HUDEP-2 (cell line): ENCODE results near the gene CTSV.
A peak's percentile ranks its signal among the peaks of the same experiment; 100 is the strongest.
"Not testable (repeated sequence)": the region's sequence is repeated elsewhere in the genome, so short reads cannot be mapped to it uniquely, and the experiment has no call there.

ENCODE experiments used
- DNase-seq, 76 experiments: peaks; one replicate each; lab custom pipeline; 2025; ENCODE audit not compliant: unreplicated experiment in 76 of 76; lab: John Stamatoyannopoulos, UW

The CTSV gene

DNA sequence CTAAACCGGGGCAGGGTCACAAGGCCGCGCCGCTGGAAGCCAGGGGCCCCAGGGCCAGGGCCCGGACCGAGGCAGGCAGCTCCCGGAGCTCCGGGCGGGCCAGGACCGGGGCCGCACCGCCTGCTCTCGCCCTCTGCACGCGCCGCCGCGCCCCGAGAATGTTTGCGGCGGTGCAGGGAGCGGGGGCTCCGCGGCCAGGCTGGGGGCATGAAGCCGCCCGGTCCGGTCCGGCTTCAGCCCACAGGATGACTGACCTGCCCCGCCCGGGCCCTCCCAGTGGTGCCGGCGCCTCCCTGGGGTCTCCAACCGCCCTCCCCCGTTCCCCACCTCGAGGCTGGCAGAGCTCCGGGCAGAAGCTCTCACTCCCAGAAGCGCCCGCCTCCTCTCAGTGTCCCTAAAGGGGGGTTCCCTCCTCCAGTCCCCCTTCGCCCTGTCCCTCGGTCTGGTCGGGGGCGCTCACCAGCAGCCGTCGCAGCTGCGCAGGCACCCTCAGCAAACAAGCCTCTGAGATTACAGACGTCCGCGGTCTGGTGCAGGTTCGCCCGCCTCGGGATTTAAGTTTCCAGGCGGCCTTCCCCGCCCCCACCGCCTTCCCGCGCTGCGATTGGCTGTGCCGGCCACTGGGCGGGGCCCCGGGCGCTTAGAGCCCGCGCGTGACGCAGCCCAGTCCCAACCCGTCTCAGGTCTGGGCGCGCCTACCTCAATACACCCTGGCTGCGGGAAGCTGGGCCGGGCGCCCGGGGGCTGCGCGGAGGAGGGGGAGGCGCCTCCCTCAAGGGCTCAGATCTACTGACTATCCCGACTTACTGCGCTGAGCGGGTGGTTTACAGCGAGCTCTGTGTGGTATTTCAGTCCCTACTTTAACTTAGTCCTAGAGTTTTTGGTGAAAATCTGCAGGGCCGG, at the start of gene CTSV:
TSS of gene CTSV (minus strand) at position 532 of the 903 bp plus-strand sequence. CDS start 1,099 bp downstream, outside the sequence.
- peak in 73 of 76 experiments; percentile 7 to 86 (median 72) for DNase-seq

DNA sequence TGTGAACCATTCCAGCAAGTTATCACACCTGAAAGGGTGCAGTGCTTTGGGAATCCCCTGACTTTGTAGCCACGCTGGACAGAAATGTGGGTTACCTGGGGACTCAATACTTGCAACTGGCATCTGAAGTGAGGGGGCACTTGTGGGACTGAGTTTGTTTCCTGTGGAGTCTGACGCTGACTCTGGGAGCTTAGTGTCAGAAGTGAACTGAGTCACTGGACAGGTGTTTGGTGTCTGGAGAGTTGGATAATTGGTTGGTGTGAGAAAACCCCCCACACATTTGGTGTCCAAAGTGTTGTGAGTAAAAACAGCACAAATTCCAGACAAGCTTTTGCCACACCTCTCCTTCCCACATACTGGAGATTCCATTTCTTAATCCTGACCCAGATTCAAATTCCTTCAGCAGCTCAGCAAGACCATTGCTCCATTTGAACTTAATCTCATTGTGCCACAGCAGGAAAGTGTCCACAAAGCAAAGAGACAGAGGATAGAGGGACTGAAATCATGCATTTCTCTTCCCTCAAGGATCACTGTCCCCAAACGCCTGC, 48.8 kb upstream of the CTSV start:
- DNase-seq: not testable (repeated sequence)

DNA sequence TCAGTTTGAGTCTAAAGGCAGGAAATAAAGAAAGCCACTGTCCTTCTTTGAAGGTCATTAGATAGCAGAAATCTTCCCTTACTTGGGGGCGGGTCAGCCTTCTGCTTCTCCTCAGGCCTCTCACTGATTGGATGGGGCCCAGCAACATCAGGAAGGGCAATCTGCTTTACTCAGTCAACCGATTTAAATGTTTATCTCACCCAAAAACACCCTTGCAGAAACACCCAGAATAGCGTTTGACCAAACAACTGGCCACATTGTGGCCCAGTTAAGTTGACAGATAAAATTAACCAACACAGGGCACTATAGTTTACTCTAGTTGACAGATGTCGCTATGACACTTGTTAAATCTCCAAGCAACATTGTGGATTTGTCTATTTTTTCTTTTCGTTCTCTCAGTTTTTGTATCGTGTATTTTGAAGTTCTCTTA, 45.6 kb upstream of the CTSV start:
- DNase-seq: peak in 6 of 76 experiments; percentile 1 to 28 (median 10)

DNA sequence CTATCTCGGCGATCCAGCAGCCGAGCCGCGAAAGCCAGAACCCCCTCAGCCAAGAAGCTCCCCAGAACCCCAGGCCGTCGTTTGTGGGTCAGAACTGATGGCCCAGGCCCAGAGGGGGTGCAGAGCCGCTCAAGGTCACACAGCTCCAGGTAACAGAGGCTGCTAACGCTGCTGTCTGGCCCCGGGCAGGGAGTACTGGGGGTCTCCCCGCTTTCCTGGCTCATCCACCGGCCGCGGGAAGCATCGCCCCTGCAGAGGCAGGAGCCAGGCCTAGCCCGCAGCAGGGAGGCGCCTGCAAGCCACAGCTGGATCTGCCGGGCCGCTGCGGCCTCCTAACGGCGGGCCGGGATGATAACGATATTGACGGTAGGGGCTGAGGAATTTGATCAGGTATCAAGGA, 39.4 kb upstream of the CTSV start:
- no peak for DNase-seq

DNA sequence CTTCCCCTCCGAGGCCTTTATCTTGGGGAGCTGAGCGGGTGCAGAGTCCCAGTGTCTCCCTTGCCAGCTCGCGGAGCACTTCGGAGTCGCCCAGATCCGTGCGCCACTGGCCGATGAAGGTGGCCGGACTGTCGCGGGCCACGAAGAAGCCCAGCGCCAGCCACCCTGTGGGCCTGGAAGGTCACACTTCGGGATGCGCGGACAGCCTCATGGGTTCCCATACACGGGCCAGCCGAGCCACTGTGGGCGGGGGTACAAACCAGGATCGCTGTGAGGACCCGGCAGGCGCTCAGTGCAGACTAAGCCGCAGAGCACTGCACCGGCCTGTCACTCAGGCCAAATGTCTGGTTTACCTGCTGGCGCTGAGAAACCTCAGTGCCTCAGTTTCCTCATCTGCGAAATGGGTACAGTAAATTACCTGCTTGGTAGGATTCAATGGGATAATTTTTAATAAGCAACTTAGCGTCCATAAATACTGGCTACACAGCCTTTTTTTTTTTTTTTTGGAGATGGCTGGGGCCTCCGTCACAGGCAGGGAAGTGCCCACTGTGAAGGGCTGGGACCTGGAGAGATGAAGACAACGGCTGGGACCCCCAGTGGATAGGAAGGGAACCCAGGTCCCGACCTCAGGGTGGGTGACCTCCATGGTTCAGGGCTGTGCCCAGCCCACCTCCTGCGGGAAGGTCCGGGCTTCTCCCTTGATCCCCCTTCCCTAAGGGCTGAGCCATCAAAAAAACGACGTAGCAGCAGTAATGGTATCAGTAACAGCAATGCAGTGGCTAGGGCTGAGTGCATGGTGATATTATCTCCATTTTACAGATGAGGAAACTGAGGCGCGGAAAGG, 38.7 kb upstream of the CTSV start:
- no peak for DNase-seq

DNA sequence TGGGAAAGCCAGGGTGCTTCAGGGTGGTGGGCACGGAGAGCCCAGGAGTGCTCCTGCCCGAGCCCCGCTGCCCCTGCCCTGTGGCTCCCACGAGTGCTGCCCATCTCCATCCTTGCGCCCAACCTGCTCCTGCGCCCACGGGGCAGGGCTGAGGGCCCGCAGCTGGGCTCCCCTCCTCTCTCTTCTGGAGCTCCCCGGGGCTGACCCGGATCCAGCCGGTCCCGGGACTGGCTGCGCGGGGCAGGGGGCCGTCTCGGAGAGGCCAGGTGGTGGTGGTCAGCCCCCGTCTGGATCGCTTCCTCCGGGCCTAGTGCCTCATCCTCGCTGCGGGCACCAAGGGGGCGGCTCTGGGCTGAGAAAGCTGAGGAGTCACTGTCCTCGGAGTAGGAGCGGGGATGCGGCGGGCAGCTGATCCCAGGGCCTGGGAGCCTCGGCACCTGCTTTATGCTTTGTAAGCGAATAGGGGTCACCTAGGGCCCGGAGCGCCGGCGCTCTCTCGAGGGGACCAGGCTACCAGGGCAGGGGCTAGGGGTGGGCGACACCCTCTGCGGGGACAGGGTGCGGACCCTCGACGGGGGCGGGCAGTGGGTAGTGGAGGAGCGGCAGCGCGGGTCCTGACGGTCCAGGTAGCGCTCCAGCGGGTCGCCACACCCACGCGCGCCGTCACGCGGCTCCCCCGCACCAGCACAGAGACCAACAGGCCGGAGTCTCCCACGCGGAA, 37.9 kb upstream of the CTSV start:
- not testable (repeated sequence) for DNase-seq

DNA sequence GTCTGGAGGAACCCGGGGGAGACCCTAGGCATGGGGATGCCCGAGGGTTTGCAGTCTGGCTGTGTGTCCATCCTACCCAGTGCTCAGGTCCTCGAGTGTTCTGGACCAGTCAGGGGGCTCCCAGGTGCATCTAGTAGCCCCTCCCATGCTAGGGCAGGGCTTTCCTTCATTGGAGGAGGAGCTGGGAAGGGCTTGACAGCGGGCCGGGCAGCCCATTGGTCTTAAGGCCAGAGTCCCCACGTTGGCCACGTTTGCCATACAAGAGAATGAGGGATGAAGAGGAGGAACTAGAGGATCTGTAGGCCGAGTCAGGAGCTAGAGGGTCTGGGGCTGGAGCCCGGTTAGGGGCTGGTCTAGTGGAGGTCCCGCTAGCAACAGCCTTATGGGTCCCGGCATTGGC, 37.3 kb upstream of the CTSV start:
- DNase-seq: no peak

DNA sequence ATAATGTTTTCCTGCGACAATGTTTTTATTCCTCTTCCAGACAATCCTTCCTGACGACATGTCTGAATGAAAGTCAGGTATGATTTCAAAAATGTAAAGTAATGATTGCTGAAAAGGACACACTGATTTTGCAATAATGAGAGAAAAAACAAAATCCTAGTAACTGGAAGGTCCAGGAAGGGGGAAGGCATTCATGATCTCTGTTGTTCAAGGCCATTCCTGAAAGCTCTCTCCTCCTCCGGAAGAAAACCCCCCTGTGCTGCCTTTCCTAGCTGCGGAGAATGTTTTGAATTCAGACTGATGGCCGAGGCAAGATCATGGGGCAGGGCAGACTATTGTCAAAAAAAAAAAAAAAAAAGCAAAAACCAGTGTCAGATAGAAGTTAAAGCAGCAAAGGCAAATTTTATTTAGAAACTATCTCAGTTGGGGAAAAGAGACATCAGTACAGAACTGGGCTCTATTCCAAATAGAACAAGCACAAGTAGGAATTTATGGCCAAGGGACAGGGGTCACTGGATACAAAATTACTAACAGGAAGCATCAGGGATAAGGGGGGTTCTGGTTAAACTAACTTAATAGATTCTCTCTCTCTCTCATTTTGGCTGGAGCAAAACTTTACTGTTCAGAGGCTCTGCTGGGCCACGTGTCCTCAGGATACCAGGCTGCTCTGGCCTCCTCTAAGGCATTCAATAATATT, 36.5 kb upstream of the CTSV start:
- no peak for DNase-seq

DNA sequence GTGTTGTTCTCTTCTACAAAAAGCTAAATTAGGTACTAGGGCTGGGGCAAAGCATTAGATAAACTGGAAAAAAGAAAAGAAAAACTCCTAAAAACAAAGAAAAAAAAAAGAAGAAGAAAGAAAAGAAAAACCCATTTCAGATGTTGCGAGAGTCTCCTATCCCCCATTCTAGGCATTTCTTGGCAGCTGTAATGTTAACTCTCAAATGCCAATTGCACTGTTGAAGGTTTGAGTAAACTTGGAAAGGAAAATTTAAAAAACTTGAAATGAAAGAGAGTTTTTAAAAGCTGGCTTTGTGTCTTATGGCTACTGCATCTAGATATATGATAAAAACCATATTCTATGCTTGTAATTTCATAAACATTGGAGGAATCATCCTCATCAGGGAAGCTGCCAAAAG, 34.6 kb upstream of the CTSV start:
- DNase-seq: no peak

DNA sequence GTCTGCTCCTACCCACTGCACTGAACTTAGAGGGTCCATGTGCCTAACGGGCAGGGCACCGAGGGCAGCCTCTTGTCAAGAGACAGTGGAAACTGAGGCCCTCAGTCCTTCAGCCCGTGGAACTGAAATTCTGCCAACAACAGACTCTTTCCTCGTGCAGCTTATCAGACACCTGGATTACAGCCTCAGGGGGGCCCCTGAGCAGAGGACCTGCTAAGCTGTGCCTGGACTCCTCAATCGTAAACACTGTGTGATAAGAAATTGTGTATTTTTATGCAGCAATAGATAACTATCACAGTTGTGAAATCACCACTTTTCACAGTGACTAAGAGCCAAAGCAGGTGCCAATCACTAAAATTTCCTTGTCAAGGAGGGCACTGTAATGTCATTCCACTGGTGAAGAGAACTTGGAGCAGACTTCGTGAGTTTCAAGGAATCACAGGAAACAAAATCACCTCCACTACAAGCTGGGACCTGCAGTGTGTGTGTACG, 33.4 kb upstream of the CTSV start:
- DNase-seq: no peak

DNA sequence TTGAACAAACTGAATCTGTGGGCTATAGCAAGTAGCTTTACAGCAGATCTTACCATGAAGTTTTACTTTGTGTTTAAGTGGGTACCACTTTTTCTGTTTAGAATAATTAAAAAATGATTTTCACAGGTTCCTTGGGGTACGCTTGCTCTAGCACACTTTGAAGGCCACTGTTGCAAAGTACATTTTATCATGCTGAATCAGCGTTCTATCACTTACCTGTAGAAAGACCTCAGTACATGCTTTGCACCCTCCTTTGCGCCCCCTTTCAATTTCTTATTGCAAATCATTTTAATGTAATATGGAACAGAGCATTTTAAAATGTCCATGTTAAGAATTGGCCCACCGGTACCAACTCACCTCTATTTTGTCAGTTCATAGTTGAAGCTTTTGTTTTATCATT, 31.4 kb upstream of the CTSV start:
- not testable (repeated sequence) for DNase-seq

DNA sequence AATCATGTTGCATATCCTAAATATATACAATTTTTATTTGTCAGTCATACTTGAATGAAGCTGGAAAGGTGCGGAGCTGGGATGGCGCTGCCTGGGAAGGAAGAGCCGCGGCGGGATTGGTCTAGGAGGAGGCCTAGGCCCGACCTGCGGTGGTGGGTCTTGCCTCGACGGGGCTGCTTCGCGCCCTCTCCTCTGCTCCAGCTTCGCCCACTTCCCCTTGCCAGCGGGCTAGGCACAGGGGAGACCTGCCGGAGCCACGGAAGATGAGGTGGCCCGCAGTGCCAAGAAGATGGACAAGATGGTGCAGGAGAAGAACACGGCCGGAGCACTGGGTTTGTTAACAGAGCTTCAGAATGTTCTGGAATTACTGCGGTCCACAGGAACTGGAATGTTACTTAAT, 28.5 kb upstream of the CTSV start:
- no peak for DNase-seq

DNA sequence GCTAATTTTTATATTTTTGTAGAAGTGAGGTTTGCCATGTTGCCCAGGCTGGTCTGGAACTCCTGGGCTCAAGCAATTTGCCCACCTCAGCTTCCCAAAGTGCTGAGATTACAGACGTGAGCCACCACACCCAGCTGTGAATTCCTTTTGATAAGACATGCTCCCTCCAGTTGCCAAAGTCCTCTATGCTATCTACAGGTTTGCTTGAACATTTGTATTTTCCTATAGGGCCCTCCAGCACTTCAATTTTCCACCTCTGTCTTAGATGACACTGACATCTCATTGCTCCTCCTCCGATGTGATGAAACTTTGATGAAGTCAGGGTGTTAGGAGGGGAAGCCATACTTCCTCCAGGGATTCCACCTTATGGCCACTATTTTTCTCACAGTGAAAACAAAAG, 25.2 kb upstream of the CTSV start:
- DNase-seq: no peak

DNA sequence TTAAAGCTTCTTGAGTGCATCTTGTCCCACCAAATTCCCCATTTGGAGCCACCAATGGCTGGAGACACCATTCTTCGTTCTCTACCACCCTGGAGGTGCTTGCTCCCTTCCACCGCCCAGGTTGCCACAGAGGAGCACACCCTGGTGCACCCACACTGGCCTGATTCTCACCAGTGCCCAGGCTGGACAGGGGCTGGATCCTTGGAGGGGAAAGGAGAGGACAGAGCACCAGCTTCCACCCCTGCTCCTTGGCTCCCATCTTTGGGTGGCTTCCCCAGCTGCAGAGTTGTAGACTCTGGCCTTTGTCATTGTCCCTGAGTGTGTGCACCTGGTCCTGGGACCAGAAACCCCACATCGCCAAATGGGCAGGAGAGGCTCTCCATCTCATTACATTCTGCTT, 21.9 kb upstream of the CTSV start:
- no peak for DNase-seq

DNA sequence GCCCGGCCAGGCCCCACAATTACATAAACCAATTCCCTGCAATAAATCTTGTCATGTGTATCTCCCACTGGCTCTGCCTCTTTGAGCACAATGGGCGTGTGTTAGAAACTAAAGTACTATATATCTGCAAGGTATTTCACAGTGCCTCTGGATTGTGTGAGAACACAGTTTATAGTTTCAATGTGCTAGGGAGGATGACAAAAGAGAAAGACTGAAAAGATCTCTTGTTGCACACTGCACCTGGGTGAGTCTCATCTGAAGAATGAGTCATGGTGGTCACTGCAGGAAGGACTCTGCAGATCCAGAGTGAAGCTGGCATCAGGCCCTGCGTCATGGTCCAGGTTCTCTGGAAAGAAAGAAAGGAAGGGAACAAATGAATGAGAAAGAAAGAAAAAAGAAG, 20.7 kb upstream of the CTSV start:
- DNase-seq: no peak

DNA sequence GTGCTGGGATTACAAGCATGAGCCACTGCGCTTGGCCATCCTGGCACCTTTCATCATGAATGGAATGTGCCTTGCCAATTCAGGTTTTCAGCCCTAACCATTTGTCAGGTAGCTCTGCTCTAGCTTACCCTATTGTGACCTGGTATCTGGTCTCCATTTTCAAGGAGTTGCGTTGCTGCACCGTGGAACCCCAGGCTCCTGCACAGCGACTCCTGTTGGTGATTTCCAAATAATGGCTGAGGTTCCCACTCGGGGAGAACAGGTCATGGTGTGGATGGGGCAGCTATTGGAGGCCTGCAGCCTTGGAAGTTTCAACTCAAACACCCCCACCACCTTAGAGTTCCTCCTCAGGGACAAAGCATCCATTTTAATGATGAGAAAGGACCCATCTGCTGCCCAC, 18.7 kb upstream of the CTSV start:
- DNase-seq: no peak

DNA sequence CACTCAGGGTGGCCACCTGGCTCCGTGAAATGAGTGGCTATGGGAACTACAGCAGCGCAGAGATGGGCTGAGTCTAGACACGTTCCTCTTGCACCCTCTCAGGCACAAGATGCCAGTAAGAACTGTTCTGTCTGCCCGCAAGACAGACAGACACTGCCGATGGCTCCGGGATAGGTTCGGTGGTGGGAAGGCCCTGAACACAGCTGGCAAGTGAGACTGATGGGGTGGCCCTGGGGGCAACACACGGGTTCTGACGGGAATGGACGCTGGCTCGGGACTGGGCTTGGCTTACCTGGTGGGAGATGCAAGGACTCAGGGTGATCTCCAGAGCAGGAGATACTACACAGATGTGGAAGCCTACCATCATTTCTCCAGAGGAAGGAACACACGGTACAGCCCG, 16.9 kb upstream of the CTSV start:
- DNase-seq: not testable (repeated sequence)

DNA sequence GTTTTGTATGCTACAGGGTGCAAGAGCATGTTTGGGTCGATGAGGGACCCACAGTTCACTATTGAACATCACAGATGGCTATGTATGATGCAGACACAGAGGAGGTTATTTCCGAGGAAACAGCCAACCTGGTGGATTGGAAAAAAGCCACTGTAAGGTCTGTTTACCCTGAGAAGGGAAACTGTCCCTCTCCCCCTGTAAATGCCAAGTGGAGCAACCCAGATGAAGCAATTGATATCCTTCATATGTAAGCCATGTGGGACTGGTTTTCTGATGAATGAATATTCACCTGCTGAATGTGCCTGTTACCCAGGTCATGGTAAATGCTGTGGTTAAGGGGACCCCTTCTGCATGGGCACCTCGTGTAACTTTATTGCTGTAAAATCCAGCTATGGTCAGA, 14.8 kb upstream of the CTSV start:
- no peak for DNase-seq

DNA sequence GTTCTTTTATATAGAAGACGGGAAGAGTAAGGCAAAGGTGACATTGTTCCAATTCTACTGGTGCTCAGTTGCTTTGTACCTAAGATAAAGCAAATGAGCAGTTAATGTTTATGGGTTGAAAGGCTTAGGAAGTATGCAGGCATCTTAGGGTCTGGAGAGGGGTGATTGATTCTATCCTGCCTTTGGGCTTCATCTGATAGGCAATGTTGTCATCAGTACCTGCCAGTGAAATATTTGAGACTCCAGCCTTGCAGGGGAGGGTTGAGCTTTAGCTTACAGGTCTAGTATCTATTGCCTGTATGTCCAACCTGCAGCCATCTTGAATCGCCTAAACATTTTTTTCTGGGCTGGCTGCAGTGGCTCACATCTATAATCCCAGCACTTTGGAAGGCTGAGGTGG, 13.8 kb upstream of the CTSV start:
- no peak for DNase-seq

DNA sequence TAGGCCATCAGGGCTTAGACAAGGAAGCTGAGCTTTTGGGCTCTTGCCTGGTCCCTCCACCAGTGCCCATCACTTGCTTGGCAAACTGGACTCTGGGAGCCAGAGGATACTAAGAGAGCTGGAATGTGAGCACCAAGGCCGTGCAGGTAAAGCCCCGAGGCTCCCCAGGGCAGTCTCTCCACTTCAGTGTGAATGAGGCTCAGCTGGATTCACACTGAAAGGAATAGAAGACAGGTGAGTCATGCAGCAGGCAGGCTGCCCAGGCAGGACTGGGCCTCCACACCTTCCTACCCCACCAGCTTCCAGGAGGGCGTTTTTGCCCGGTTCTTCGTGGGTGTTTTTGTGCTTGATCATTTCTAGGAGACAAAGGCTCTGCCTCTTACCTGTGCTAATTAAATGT, 7.3 kb upstream of the CTSV start:
- DNase-seq: no peak
